Endothelial cell of umbilical vein (primary cell): ENCODE data around the gene HEATR3. TPM values are rescaled to one million over a fixed set of nuclear protein-coding genes. Genes with fewer than 3 reads are reported as not detected.

Source experiments
- BruUV-seq: library from RNA; stranded (reverse); fragments of 400-500 nt; replicated peaks from 2 replicates; lab custom pipeline; 2021; lab: Mats Ljungman, UMichigan
- CTCF ChIA-PET: fragments of 300-600, 350-600 bp; sonication (Branson Sonifier 250); formaldehyde crosslinking; loops from one replicate; lab custom pipeline; 2021; ENCODE audit warnings: antibody characterized with exemption, inconsistent platforms; lab: Charles Lee
- POLR2A ChIA-PET: fragments of 300-600, 350-600 bp; sonication (Branson Sonifier 250); formaldehyde crosslinking; loops from one replicate; lab custom pipeline; 2021; ENCODE audit warnings: antibody characterized with exemption, inconsistent platforms; lab: Charles Lee
- DNase-seq: peaks from one replicate; pipeline ENCODE4 v3.0.0-alpha.2; 2011; ENCODE audit warnings: low read depth, low spot score
- FAIRE-seq: peaks from 2 replicates; lab custom pipeline; 2011; peaks lifted over from hg19 to GRCh38; lab: Jason Lieb, UNC
- H2AFZ ChIP-seq: 2 replicates; pipeline ENCODE4 v1.6.0; 2012; ENCODE audit warnings: low read depth, low read length, control low read depth, inconsistent platforms
- H3K27ac ChIP-seq: 2 replicates; pipeline ENCODE4 v1.5.1; 2011; ENCODE audit warnings: low read depth, mild to moderate bottlenecking, control low read depth, low read length, moderate library complexity; ENCODE audit not compliant: insufficient read depth
- H3K27me3 ChIP-seq, 2 experiments: 2 replicates each; pipeline versions ENCODE4 v1.6.0 to v1.6.1; 2011; ENCODE audit warnings: low read length in 2 of 2, mixed read lengths in 1 of 2; ENCODE audit not compliant: control insufficient read depth in 2 of 2, insufficient read depth in 2 of 2
- H3K36me3 ChIP-seq, 2 experiments: 2 replicates in 1 of 2; 3 replicates in 1 of 2; pipeline ENCODE4 v1.5.1; 2011; ENCODE audit warnings: low read length in 2 of 2, mild to moderate bottlenecking in 1 of 2, moderate library complexity in 1 of 2; ENCODE audit not compliant: control insufficient read depth in 2 of 2, insufficient read depth in 2 of 2; ENCODE audit errors: extremely low read depth in 1 of 2
- H3K4me1 ChIP-seq: 3 replicates; pipeline ENCODE4 v1.5.1; 2011; ENCODE audit warnings: mild to moderate bottlenecking, low read length; ENCODE audit not compliant: control insufficient read depth, insufficient read depth; ENCODE audit errors: extremely low read depth
- H3K4me2 ChIP-seq: 2 replicates; pipeline ENCODE4 v1.6.1; 2011; ENCODE audit warnings: low read length, control low read depth, mixed read lengths; ENCODE audit not compliant: insufficient read depth
- H3K4me3 ChIP-seq, 3 experiments: fragments of 200-600 bp in 1 of 3; sonication (generic), shearing (Covaris generic) in 1 of 3; replicated peaks in 1 of 3; 2 replicates each; pipeline ENCODE4 v1.5.1; 2011 to 2016; ENCODE audit warnings: control low read depth in 3 of 3, low read length in 3 of 3, mild to moderate bottlenecking in 2 of 3, inconsistent platforms in 1 of 3, low read depth in 1 of 3, moderate library complexity in 1 of 3; ENCODE audit not compliant: insufficient read depth in 1 of 3
- H3K79me2 ChIP-seq: 2 replicates; pipeline ENCODE4 v1.6.0; 2012; ENCODE audit warnings: low read length, inconsistent platforms; ENCODE audit not compliant: control insufficient read depth, insufficient read depth
- H3K9ac ChIP-seq: replicated peaks from 2 replicates; pipeline ENCODE3; 2011; ENCODE audit warnings: low read length, control low read depth; ENCODE audit not compliant: insufficient read depth; ENCODE audit errors: extremely low read depth
- H3K9me1 ChIP-seq: replicated peaks from 3 replicates; pipeline ENCODE4 v1.6.0; 2011; ENCODE audit warnings: mild to moderate bottlenecking, low read length; ENCODE audit not compliant: control insufficient read depth, insufficient read depth; ENCODE audit errors: extremely low read depth
- H3K9me3 ChIP-seq: replicated peaks from 2 replicates; pipeline ENCODE4 v1.5.1; 2012; ENCODE audit warnings: low read length, inconsistent platforms; ENCODE audit not compliant: control insufficient read depth, insufficient read depth
- H4K20me1 ChIP-seq: replicated peaks from 2 replicates; pipeline ENCODE3; 2011; ENCODE audit warnings: mild to moderate bottlenecking, low read length; ENCODE audit not compliant: control insufficient read depth, insufficient read depth; ENCODE audit errors: extremely low read depth
- EZH2 ChIP-seq: IDR thresholded peaks from 2 replicates; pipeline ENCODE4 v1.6.1; 2012; ENCODE audit warnings: borderline replicate concordance, low read depth, mild to moderate bottlenecking, moderate library complexity, low read length, inconsistent platforms; ENCODE audit not compliant: severe bottlenecking
- FOS ChIP-seq: IDR thresholded peaks from 2 replicates; pipeline ENCODE4 v1.6.1; 2011; ENCODE audit warnings: mild to moderate bottlenecking, low read length, moderate library complexity, borderline replicate concordance; ENCODE audit not compliant: insufficient read depth
- GATA2 ChIP-seq: IDR thresholded peaks from 2 replicates; pipeline ENCODE4 v1.7.0; 2011; ENCODE audit warnings: low read depth, mild to moderate bottlenecking, moderate library complexity, mixed read lengths, low read length; ENCODE audit not compliant: insufficient read length, insufficient read depth
- JUN ChIP-seq: IDR thresholded peaks from 2 replicates; pipeline ENCODE4 v1.6.1; 2011; ENCODE audit warnings: borderline replicate concordance, low read depth; ENCODE audit not compliant: insufficient read length, insufficient read depth
- MYC ChIP-seq: IDR thresholded peaks from one replicate; pipeline ENCODE4 v1.6.1; 2011; ENCODE audit warnings: mild to moderate bottlenecking, low read depth, low read length
- POLR2A ChIP-seq: IDR thresholded peaks from 2 replicates; pipeline ENCODE4 v1.6.1; 2012; ENCODE audit warnings: low read depth, mild to moderate bottlenecking, control low read depth, low read length
- dilution Hi-C: fragments of 300-500 bp; cut with MboI; formaldehyde crosslinking; loops from one replicate; pipeline ENCODE4 v1.15.0; 2019; ENCODE audit warnings: low sequenced_read_pairs; ENCODE audit not compliant: extremely low pct_ligation_motif_present
- intact Hi-C: fragments of 100-400 bp; cut with micrococcal nuclease; formaldehyde crosslinking; loops from one replicate; pipeline ENCODE4 v1.10.0; 2022
- polyA plus RNA-seq, 4 experiments: library from polyadenylated mRNA; depleted of rRNA in 3 of 4; stranded (reverse) in 3 of 4; unstranded in 1 of 4; fragments of >200 nt; gene quantifications; 2 replicates each; pipeline versions ENCODE4 v1.2.1 to v1.2.3, GENCODE V29; 2011 to 2012; ENCODE audit warnings: missing spikeins in 1 of 4
- total RNA-seq: library from RNA; stranded (reverse); gene quantifications from 2 replicates; pipeline ENCODE4 v1.2.3, GENCODE V29; 2021
- TF ChIP-seq, protein P1 (sequence below): IDR thresholded peaks from 2 replicates; pipeline ENCODE4 v1.6.1; 2011; ENCODE audit not compliant: insufficient read depth, insufficient read length

The HEATR3 gene
- total and polyA plus RNA-seq, 2 donors (not counting 3 experiments of a cell fraction or from before 2014, with no cell fraction given): 6.7 to 23.1 TPM

DNA sequence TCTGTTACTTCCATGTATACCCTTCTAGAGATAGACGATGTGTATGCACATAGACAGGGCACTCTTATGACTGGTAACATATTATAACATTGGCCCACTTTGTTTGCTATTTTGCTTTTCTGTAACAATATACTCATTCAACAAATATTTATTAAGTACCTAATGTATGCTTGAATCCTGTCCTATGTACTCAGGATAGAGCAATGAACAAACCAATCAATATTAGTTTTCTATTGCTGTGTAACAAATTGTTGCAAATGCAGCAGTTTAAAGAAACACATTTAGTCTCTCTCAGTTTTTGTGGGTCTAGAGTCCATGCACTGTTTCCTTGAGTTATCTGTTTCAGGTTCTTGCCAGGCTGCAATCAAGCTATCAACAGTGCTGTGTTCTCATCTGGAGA, 57.6 kb downstream of the HEATR3 start:
- dilution Hi-C loops (no loop called here), intact Hi-C loops (no loop called here)
- H3K9me3 ChIP-seq: no peaks in the 10 kb centered on the region
- no peak overlapping the region for H3K27ac ChIP-seq
- no TSS peak for BruUV-seq
- peaks cover 0 to 1% of the 10 kb centered on the region in 2 experiments for H3K27me3 ChIP-seq
- H3K4me2 ChIP-seq: no peak overlapping the region
- no peaks in the 10 kb centered on the region for H3K36me3 ChIP-seq
- no peaks in the 10 kb centered on the region for H3K4me1 ChIP-seq
- FAIRE-seq: no peak
- no peak overlapping the region for H3K9ac ChIP-seq
- H2AFZ ChIP-seq: no peak overlapping the region
- no peaks in the 10 kb centered on the region for H3K79me2 ChIP-seq
- H4K20me1 ChIP-seq: no peaks in the 10 kb centered on the region
- no peaks in the 10 kb centered on the region for H3K9me1 ChIP-seq
- ChIA-PET POLR2A (no interaction called here), CTCF (interaction anchor here (1.0 kb wide), 1 partner anchor 13 kb away, joined by 4 read pairs; no protein-coding TSS in a partner anchor)
- H3K4me3 ChIP-seq: no peak overlapping the region
- DNase-seq: no peak
- TF ChIP-seq, protein P1, sequence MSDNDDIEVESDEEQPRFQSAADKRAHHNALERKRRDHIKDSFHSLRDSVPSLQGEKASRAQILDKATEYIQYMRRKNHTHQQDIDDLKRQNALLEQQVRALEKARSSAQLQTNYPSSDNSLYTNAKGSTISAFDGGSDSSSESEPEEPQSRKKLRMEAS: no peak
- no peak for TF ChIP-seq POLR2A

DNA sequence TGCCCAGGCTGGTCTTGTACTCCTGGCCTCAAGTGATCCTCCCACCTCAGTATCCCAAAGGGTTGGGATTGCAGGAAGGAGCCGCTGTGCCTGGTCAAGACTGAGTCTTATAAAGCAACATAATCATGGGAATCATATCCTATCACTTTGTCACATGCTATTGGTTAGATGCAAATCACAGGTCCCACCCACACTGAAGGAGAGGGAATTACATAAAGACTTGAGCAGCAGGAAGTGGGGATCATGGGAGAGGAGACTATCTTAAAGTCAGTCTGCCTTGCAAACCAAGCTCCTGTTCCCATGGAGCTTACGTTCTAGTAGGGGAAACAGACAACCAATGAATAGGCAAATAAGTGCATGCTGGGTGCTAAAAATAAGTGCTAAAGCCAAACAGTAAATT, 59.0 kb downstream of the HEATR3 start:
- Histone ChIP-seq H3K4me1 (no peaks in the 10 kb centered on the region), H3K27me3 (peaks cover 0 to 1% of the 10 kb centered on the region in 2 experiments), H3K9me3 (no peaks in the 10 kb centered on the region), H3K4me2 (no peak overlapping the region), H3K9me1 (no peaks in the 10 kb centered on the region), H3K27ac (no peak overlapping the region), H3K79me2 (no peaks in the 10 kb centered on the region), H3K36me3 (no peaks in the 10 kb centered on the region), H3K4me3 (no peak overlapping the region), H2AFZ (no peak overlapping the region), H4K20me1 (no peaks in the 10 kb centered on the region), H3K9ac (no peak overlapping the region)
- POLR2A ChIA-PET: no interaction called here
- CTCF ChIA-PET: no interaction called here
- dilution Hi-C loops (no loop called here), intact Hi-C loops (no loop called here)
- no TSS peak for BruUV-seq
- DNase-seq: no peak
- FAIRE-seq: no peak
- TF ChIP-seq EZH2 (no peak), JUN (no peak), MYC (no peak), GATA2 (no peak), POLR2A (no peak), FOS (no peak)
- TF ChIP-seq, protein P1: no peak
